Uterus (tissue), 4 donors: ENCODE data around the gene TECPR1. TPM values are rescaled to one million over a fixed set of nuclear protein-coding genes. Genes with fewer than 3 reads are reported as not detected.
A peak's percentile ranks its signal among the peaks of the same experiment; 100 is the strongest.

Experiments used
- DNase-seq, 2 donors: peaks; one replicate each; pipeline ENCODE4 v3.0.0-alpha.2; 2019 to 2020
- H3K27ac ChIP-seq, 2 donors: fragments of 200-600 bp; sonication (generic); 1 replicate in 1 of 2; 2 replicates in 1 of 2; pipeline ENCODE4 v1.5.1; 2016 to 2018
- H3K27me3 ChIP-seq, 2 donors: fragments of 200-600 bp; sonication (generic); one replicate each; pipeline ENCODE4 v1.5.1; 2018 to 2019; ENCODE audit warnings: control low read depth in 1 of 2
- H3K36me3 ChIP-seq, 2 donors: fragments of 200-600 bp; sonication (generic); one replicate each; pipeline ENCODE4 v1.5.1; 2019; ENCODE audit warnings: control low read depth in 1 of 2
- H3K4me1 ChIP-seq, 2 donors: fragments of 200-600 bp; sonication (generic); one replicate each; pipeline ENCODE4 v1.5.1; 2018 to 2019; ENCODE audit warnings: control low read depth in 1 of 2
- H3K4me3 ChIP-seq, 2 donors: fragments of 200-600 bp; sonication (generic); 1 replicate in 1 of 2; 2 replicates in 1 of 2; pipeline ENCODE4 v1.5.1; 2018 to 2019; ENCODE audit warnings: mild to moderate bottlenecking in 1 of 2
- H3K9me3 ChIP-seq, 2 donors: fragments of 200-600 bp; sonication (generic); one replicate each; pipeline ENCODE4 v1.5.1; 2019; ENCODE audit warnings: control low read depth in 1 of 2
- CTCF ChIP-seq, 4 experiments: fragments of 200-600 bp in 2 of 4; fragments of 450-650 bp in 2 of 4; sonication (generic) in 2 of 4; IDR thresholded peaks; one replicate each; pipeline ENCODE4 v1.5.1; 2016 to 2019; ENCODE audit warnings: antibody characterized with exemption in 4 of 4, mild to moderate bottlenecking in 2 of 4, moderate library complexity in 1 of 4
- POLR2A ChIP-seq, 2 donors: fragments of 450-650 bp; IDR thresholded peaks; one replicate each; pipeline ENCODE4 v1.6.1; 2016; ENCODE audit warnings: antibody characterized with exemption in 2 of 2, mild to moderate bottlenecking in 1 of 2, moderate library complexity in 1 of 2
- intact Hi-C: fragments of 100-400 bp; cut with DNase I; formaldehyde crosslinking; loops from one replicate; pipeline ENCODE4 v1.15.1; 2023; ENCODE audit warnings: low total_unique reads
- total RNA-seq, 4 donors: library from RNA; depleted of rRNA in 3 of 4; stranded (reverse); fragments of >200 nt in 3 of 4; gene quantifications; one replicate each; pipeline versions ENCODE4 v1.1.0 to v1.2.4, GENCODE V29; 2014 to 2023
- donor health status: DM: yes; HTN: yes; CAD: no.

Gene TECPR1
- total RNA-seq, 4 donors from 2014 or later, result 3.1 to 52.6 (median 16.7) TPM

- peak overlapping the region; percentile 92 to 98 for H3K27ac ChIP-seq
- peak overlapping the region; percentile 91 to 92 for H3K4me3 ChIP-seq
- no peak for TF ChIP-seq POLR2A (IDR thresholded peaks at IDR 0.05)
- TF ChIP-seq CTCF (IDR thresholded peaks at IDR 0.05), result no peak
- no peaks in the 10 kb centered on the region for H3K36me3 ChIP-seq
- peaks cover 15 to 53% of the 10 kb centered on the region in 2 donors for H3K4me1 ChIP-seq
- no peak for DNase-seq
- no peaks in the 10 kb centered on the region for H3K27me3 ChIP-seq
- intact Hi-C loops, result no loop called here
- H3K9me3 ChIP-seq, result no peaks in the 10 kb centered on the region
Observed at GRCh38 chr7:98283887-98284222, 31.8 kb upstream of the TECPR1 start.

GRCh38 chr7:98283127-98283886 lies 31.3 kb upstream of the TECPR1 start:
- Histone ChIP-seq H3K36me3 (no peaks in the 10 kb centered on the region), H3K4me3 (peak overlapping the region; percentile 91 to 92), H3K27me3 (no peaks in the 10 kb centered on the region), H3K9me3 (no peaks in the 10 kb centered on the region), H3K27ac (peak overlapping the region; percentile 92 to 98), H3K4me1 (peaks cover 15 to 52% of the 10 kb centered on the region in 2 donors)
- intact Hi-C loops, result no loop called here
- TF ChIP-seq CTCF (IDR thresholded peaks at IDR 0.05) (no peak), POLR2A (IDR thresholded peaks at IDR 0.05) (no peak)
- peak; percentile 19 to 45 for DNase-seq

- Histone ChIP-seq H3K4me1 (peaks cover 15 to 46% of the 10 kb centered on the region in 2 donors), H3K36me3 (no peaks in the 10 kb centered on the region), H3K27me3 (no peaks in the 10 kb centered on the region), H3K9me3 (no peaks in the 10 kb centered on the region), H3K27ac (peak overlapping the region; percentile 92 to 98), H3K4me3 (peak overlapping the region; percentile 91 to 92)
- intact Hi-C loops, result no loop called here
- TF ChIP-seq POLR2A (IDR thresholded peaks at IDR 0.05), result no peak
- no peak for TF ChIP-seq CTCF (IDR thresholded peaks at IDR 0.05)
- DNase-seq, result no peak
Observed at GRCh38 chr7:98282703-98283102, 30.7 kb upstream of the TECPR1 start.

GRCh38 chr7:98281757-98282606 lies 29.9 kb upstream of the TECPR1 start:
- H3K27ac ChIP-seq, result peak overlapping the region; percentile 92 to 98
- TF ChIP-seq CTCF (IDR thresholded peaks at IDR 0.05), result peak in 1 of 4 experiments; percentile 13
- peak in 1 of 2 donors; percentile 5 for TF ChIP-seq POLR2A (IDR thresholded peaks at IDR 0.05)
- peak overlapping the region; percentile 91 to 92 for H3K4me3 ChIP-seq
- peak; percentile 40 to 59 for DNase-seq
- no peaks in the 10 kb centered on the region for H3K9me3 ChIP-seq
- H3K4me1 ChIP-seq, result peaks cover 15 to 39% of the 10 kb centered on the region in 2 donors
- H3K36me3 ChIP-seq, result no peaks in the 10 kb centered on the region
- intact Hi-C loops, result no loop called here
- no peaks in the 10 kb centered on the region for H3K27me3 ChIP-seq
